Osteocyte (in vitro differentiated cells): Measurements from ENCODE around the gene DISP3. TPM values are rescaled to one million over a fixed set of nuclear protein-coding genes. Genes with fewer than 3 reads are reported as not detected.

ENCODE experiments used
- DNase-seq: peaks from one replicate; pipeline ENCODE4 v3.0.0; 2021; ENCODE audit warnings: mixed read lengths; ENCODE audit not compliant: unreplicated experiment; ENCODE audit errors: extremely low spot score
- H3K27ac Mint-ChIP-seq: one replicate; pipeline ENCODE4 v1.8.0; 2021; ENCODE audit warnings: mild to moderate bottlenecking, mixed read lengths; ENCODE audit not compliant: unreplicated experiment
- H3K27me3 Mint-ChIP-seq: one replicate; pipeline ENCODE4 v1.8.0; 2021; ENCODE audit warnings: mixed read lengths; ENCODE audit not compliant: unreplicated experiment
- H3K36me3 Mint-ChIP-seq: one replicate; pipeline ENCODE4 v1.8.0; 2021; ENCODE audit warnings: mixed read lengths; ENCODE audit not compliant: unreplicated experiment
- H3K4me1 Mint-ChIP-seq: one replicate; pipeline ENCODE4 v1.8.0; 2021; ENCODE audit warnings: mixed read lengths; ENCODE audit not compliant: unreplicated experiment
- H3K4me3 Mint-ChIP-seq: one replicate; pipeline ENCODE4 v1.8.0; 2021; ENCODE audit warnings: mild to moderate bottlenecking, moderate library complexity, mixed read lengths; ENCODE audit not compliant: unreplicated experiment
- H3K9me3 Mint-ChIP-seq: one replicate; pipeline ENCODE4 v1.8.0; 2021; ENCODE audit warnings: mixed read lengths; ENCODE audit not compliant: unreplicated experiment
- CTCF ChIP-seq: fragments of 200-600 bp; sonication (generic); IDR thresholded peaks from 2 replicates; pipeline ENCODE4 v1.5.0; 2021; ENCODE audit warnings: antibody characterized with exemption, mild to moderate bottlenecking, moderate library complexity
- total RNA-seq: library from RNA; stranded (reverse); gene quantifications from 2 replicates; pipeline ENCODE4 v1.2.1, GENCODE V29; 2021

DISP3 gene
- total RNA-seq, 1 donor from 2014 or later = 0.43 TPM

GRCh38 chr1:11543796-11544195 lies 64.8 kb downstream of the DISP3 start:
- Mint-ChIP-seq H3K9me3 (no peaks in the 10 kb centered on the region), H3K27me3 (peaks cover 4% of the 10 kb centered on the region), H3K4me1 (no peaks in the 10 kb centered on the region), H3K4me3 (no peak overlapping the region), H3K27ac (no peak overlapping the region), H3K36me3 (no peaks in the 10 kb centered on the region)
- DNase-seq = no peak
- TF ChIP-seq CTCF = no peak

GRCh38 chr1:11546456-11546855 lies 67.5 kb downstream of the DISP3 start:
- Mint-ChIP-seq H3K9me3 (no peaks in the 10 kb centered on the region), H3K27ac (no peak overlapping the region), H3K4me3 (no peak overlapping the region), H3K27me3 (peaks cover 4% of the 10 kb centered on the region), H3K36me3 (no peaks in the 10 kb centered on the region), H3K4me1 (no peaks in the 10 kb centered on the region)
- no peak for DNase-seq
- TF ChIP-seq CTCF = no peak

- TF ChIP-seq CTCF = no peak
- H3K27me3 Mint-ChIP-seq = peaks cover 4% of the 10 kb centered on the region
- no peak overlapping the region for H3K4me3 Mint-ChIP-seq
- DNase-seq = no peak
- no peaks in the 10 kb centered on the region for H3K36me3 Mint-ChIP-seq
- no peaks in the 10 kb centered on the region for H3K4me1 Mint-ChIP-seq
- no peak overlapping the region for H3K27ac Mint-ChIP-seq
- H3K9me3 Mint-ChIP-seq = no peaks in the 10 kb centered on the region
These were observed 71.8 kb downstream of the DISP3 start for GRCh38 chr1:11550664-11551283.

- Mint-ChIP-seq H3K27ac (no peak overlapping the region), H3K36me3 (no peaks in the 10 kb centered on the region), H3K4me1 (no peaks in the 10 kb centered on the region), H3K27me3 (peaks cover 16% of the 10 kb centered on the region), H3K9me3 (no peaks in the 10 kb centered on the region), H3K4me3 (no peak overlapping the region)
- TF ChIP-seq CTCF = no peak
- no peak for DNase-seq
These were observed 79.3 kb downstream of the DISP3 start for GRCh38 chr1:11558276-11558675.

GRCh38 chr1:11558871-11559590 lies 80.1 kb downstream of the DISP3 start:
- H3K9me3 Mint-ChIP-seq = no peaks in the 10 kb centered on the region
- TF ChIP-seq CTCF = no peak
- H3K27me3 Mint-ChIP-seq = peaks cover 19% of the 10 kb centered on the region
- no peaks in the 10 kb centered on the region for H3K4me1 Mint-ChIP-seq
- no peaks in the 10 kb centered on the region for H3K36me3 Mint-ChIP-seq
- no peak overlapping the region for H3K27ac Mint-ChIP-seq
- H3K4me3 Mint-ChIP-seq = no peak overlapping the region
- DNase-seq = no peak
